Right lobe of liver (tissue), 6 donors: ENCODE measurements around the gene AHNAK. TPM values are rescaled to one million over a fixed set of nuclear protein-coding genes. Genes with fewer than 3 reads are reported as not detected.
A peak's percentile ranks its signal among the peaks of the same experiment; 100 is the strongest.
"Not testable (repeated sequence)": the region's sequence is repeated elsewhere in the genome, so short reads cannot be mapped to it uniquely, and the experiment has no call there.

ENCODE experiments used
- ATAC-seq, 4 donors: fragments of 200-7000 bp; cut with Tn5 transposase; one replicate each; pipeline ENCODE4 v1.9.1; 2020; ENCODE audit warnings: mild to moderate bottlenecking in 4 of 4, moderate library complexity in 4 of 4
- DNase-seq, 3 donors: peaks; one replicate each; pipeline ENCODE4 v3.0.0-alpha.2; 2020
- H3K27ac ChIP-seq, 3 donors: fragments of 200-600 bp; one replicate each; pipeline ENCODE4 v1.8.0; 2022
- H3K27me3 ChIP-seq, 2 donors: fragments of 200-600 bp; one replicate each; pipeline ENCODE4 v1.8.0; 2022
- H3K36me3 ChIP-seq, 4 donors: fragments of 200-600 bp; sonication (generic) in 1 of 4; one replicate each; pipeline versions ENCODE4 v1.5.1 to v1.8.0; 2017 to 2022; ENCODE audit warnings: control low read depth in 1 of 4
- H3K4me1 ChIP-seq, 4 donors: fragments of 200-600 bp; sonication (generic) in 1 of 4; one replicate each; pipeline versions ENCODE4 v1.5.1 to v1.8.0; 2017 to 2022; ENCODE audit warnings: control low read depth in 1 of 4
- H3K4me3 ChIP-seq, 3 donors: fragments of 200-600 bp; one replicate each; pipeline ENCODE4 v1.8.0; 2022
- H3K9me3 ChIP-seq, 4 donors: fragments of 200-600 bp; sonication (generic) in 1 of 4; one replicate each; pipeline versions ENCODE4 v1.5.1 to v1.8.0; 2017 to 2022; ENCODE audit warnings: control low read depth in 1 of 4
- CTCF ChIP-seq, 4 donors: fragments of 200-600 bp in 3 of 4; fragments of 450-650 bp in 1 of 4; IDR thresholded peaks; one replicate each; pipeline versions ENCODE4 v1.5.1 to v1.8.0; 2016 to 2022; ENCODE audit warnings: antibody characterized with exemption in 4 of 4, mild to moderate bottlenecking in 2 of 4
- POLR2A ChIP-seq: fragments of 450-650 bp; IDR thresholded peaks from one replicate; pipeline ENCODE4 v1.6.1; 2017; ENCODE audit warnings: antibody characterized with exemption, mild to moderate bottlenecking
- WGBS: methylation state at CpG from one replicate; pipeline ENCODE4 v1.1.6; 2018; ENCODE audit warnings: low coverage, low lambda C conversion rate; ENCODE audit not compliant: insufficient coverage; ENCODE audit errors: missing lambda C conversion rate; 5-methylcytosine and 5-hydroxymethylcytosine counted together
- intact Hi-C, 2 donors: fragments of 100-400 bp; cut with DNase I; formaldehyde crosslinking; loops; one replicate each; pipeline versions ENCODE4 v1.11.2 to v1.14.1; 2022
- total RNA-seq, 6 experiments: library from RNA; depleted of rRNA in 2 of 6; stranded (reverse); fragments of >200 nt in 2 of 6; fragmentation: NEBNext Ultra II Directional in 3 of 6; extraction: Animal tissue kit (Norgen Biotek cat#: 25700) in 3 of 6; gene quantifications; one replicate each; pipeline versions ENCODE4 v1.1.0 to v1.2.4, GENCODE V29; 2016 to 2023
- donor health status: DM: no; HTN: yes; CAD: no.
- donor health status: DM: no; HTN: no; CAD: no.
- donor health status: DM: no; HTN: no; CAD: no.
- donor health status: DM: no; HTN: yes; CAD: no.
- donor health status: DM: no; HTN: yes; CAD: no.

AHNAK gene
- total RNA-seq, 6 experiments from 2014 or later = 91.0 to 180 (median 113) TPM

- intact Hi-C loops = no loop called here
- DNase-seq = peak; percentile 78 to 84 (median 79)
- H3K4me1 ChIP-seq = peaks cover 0 to 28% (median 13%) of the 10 kb centered on the region in 4 donors
- 16% methylated on average over 2 of the region's 2 CpGs for WGBS
- peaks cover 0 to 51% (median 19%) of the 10 kb centered on the region in 4 donors for H3K36me3 ChIP-seq
- H3K27ac ChIP-seq = peak overlapping the region in 2 of 3 donors; percentile 22 to 37
- H3K27me3 ChIP-seq = no peaks in the 10 kb centered on the region
- TF ChIP-seq CTCF (IDR thresholded peaks at IDR 0.05) (peak; percentile 72 to 85 (median 77)), POLR2A (no peak)
- H3K9me3 ChIP-seq = no peaks in the 10 kb centered on the region
- H3K4me3 ChIP-seq = no peak overlapping the region
- ATAC-seq = peak; percentile 75 to 93 (median 86)
Measured at GRCh38 chr11:62560566-62561103, 14.0 kb upstream of the AHNAK start.

- H3K4me3 ChIP-seq, H3K9me3 ChIP-seq, ATAC-seq, H3K27ac ChIP-seq, H3K27me3 ChIP-seq: not testable (repeated sequence)
- intact Hi-C loops = loop anchor here in 1 of 2 donors (5.0 kb wide), 1 partner anchor 137 kb away; no protein-coding TSS in a partner anchor
- DNase-seq = peak in 1 of 3 donors; percentile 20
- peaks cover 0 to 28% (median 13%) of the 10 kb centered on the region in 4 donors for H3K4me1 ChIP-seq
- WGBS = no CpG with 5 or more reads among the region's 5 CpGs
- H3K36me3 ChIP-seq = peaks cover 0 to 46% (median 19%) of the 10 kb centered on the region in 4 donors
Measured at GRCh38 chr11:62559626-62560025, 13.0 kb upstream of the AHNAK start.

GRCh38 chr11:62559204-62559603, 12.6 kb upstream of the AHNAK start:
- Histone ChIP-seq H3K36me3 (peaks cover 0 to 46% (median 19%) of the 10 kb centered on the region in 4 donors), H3K27ac (no peak overlapping the region), H3K27me3 (no peaks in the 10 kb centered on the region), H3K4me3 (no peak overlapping the region), H3K4me1 (peaks cover 0 to 31% (median 12%) of the 10 kb centered on the region in 4 donors), H3K9me3 (no peaks in the 10 kb centered on the region)
- no peak for DNase-seq
- no peak for ATAC-seq
- intact Hi-C loops = loop anchor here in 1 of 2 donors (5.0 kb wide), 1 partner anchor 137 kb away; no protein-coding TSS in a partner anchor
- TF ChIP-seq POLR2A = no peak
- TF ChIP-seq CTCF (IDR thresholded peaks at IDR 0.05) = no peak
- WGBS = 75% methylated on average over 8 of the region's 8 CpGs

GRCh38 chr11:62558669-62559068, 12.1 kb upstream of the AHNAK start:
- Histone ChIP-seq H3K27ac (no peak overlapping the region), H3K36me3 (peaks cover 0 to 42% (median 19%) of the 10 kb centered on the region in 4 donors), H3K4me3 (no peak overlapping the region), H3K9me3 (no peaks in the 10 kb centered on the region), H3K4me1 (peaks cover 0 to 36% (median 14%) of the 10 kb centered on the region in 4 donors), H3K27me3 (no peaks in the 10 kb centered on the region)
- intact Hi-C loops = loop anchor here in 1 of 2 donors (5.0 kb wide), 1 partner anchor 136 kb away; no protein-coding TSS in a partner anchor
- WGBS = 68% methylated on average over 3 of the region's 9 CpGs
- TF ChIP-seq POLR2A = no peak
- no peak for TF ChIP-seq CTCF (IDR thresholded peaks at IDR 0.05)
- ATAC-seq (no peak), DNase-seq (peak in 1 of 3 donors; percentile 25)
